Lower leg skin (tissue), 3 donors: ENCODE data around the gene ABRAXAS1.

Experiments
- CTCF ChIP-seq, 3 donors: fragments of 450-650 bp; IDR thresholded peaks; one replicate each; pipeline ENCODE4 v1.5.1; 2016; ENCODE audit warnings: antibody characterized with exemption in 3 of 3, mild to moderate bottlenecking in 3 of 3, moderate library complexity in 2 of 3
- POLR2A ChIP-seq, 2 donors: fragments of 450-650 bp; IDR thresholded peaks; one replicate each; pipeline ENCODE4 v1.6.1; 2016 to 2017; ENCODE audit warnings: antibody characterized with exemption in 2 of 2, mild to moderate bottlenecking in 1 of 2, moderate library complexity in 1 of 2

- TF ChIP-seq CTCF (IDR thresholded peaks at IDR 0.05) (no peak), POLR2A (IDR thresholded peaks at IDR 0.05) (no peak)
These were observed 48.2 kb downstream of the ABRAXAS1 start for GRCh38 chr4:83436680-83437079.
